GM23338 (cell line): ENCODE results near the gene USH1C. TPM values are rescaled to one million over a fixed set of nuclear protein-coding genes. Genes with fewer than 3 reads are reported as not detected.

ENCODE experiments used
- ATAC-seq: fragments of 200-7000 bp; cut with Tn5 transposase; 3 replicates; pipeline ENCODE4 v1.9.1; 2020
- DNase-seq: peaks from one replicate; pipeline ENCODE4 v3.0.0-alpha.2; 2015; ENCODE audit warnings: low spot score
- H2AFZ ChIP-seq: fragments of 200-600 bp; sonication (generic); 2 replicates; pipeline ENCODE4 v1.8.0; 2016; ENCODE audit warnings: antibody characterized with exemption, mild to moderate bottlenecking, moderate library complexity
- H3F3A ChIP-seq: fragments of 200-600 bp; sonication (generic); replicated peaks from 2 replicates; pipeline ENCODE4 v1.8.0; 2017; ENCODE audit warnings: antibody characterized with exemption, mixed run types, low read depth
- H3K27ac ChIP-seq: fragments of 200-600 bp; sonication (generic); 2 replicates; pipeline ENCODE4 v1.6.1; 2016; ENCODE audit warnings: low read depth
- H3K27me3 ChIP-seq: fragments of 200-600 bp; sonication (generic); 2 replicates; pipeline ENCODE4 v1.8.0; 2016; ENCODE audit warnings: mild to moderate bottlenecking, mixed run types, moderate library complexity; ENCODE audit not compliant: insufficient read depth
- H3K36me3 ChIP-seq: fragments of 200-600 bp; sonication (generic); 2 replicates; pipeline ENCODE4 v1.8.0; 2016; ENCODE audit warnings: mild to moderate bottlenecking; ENCODE audit not compliant: insufficient read depth
- H3K4me1 ChIP-seq: fragments of 200-600 bp; sonication (generic); 2 replicates; pipeline ENCODE4 v1.8.0; 2016; ENCODE audit warnings: mild to moderate bottlenecking, moderate library complexity; ENCODE audit not compliant: insufficient read depth
- H3K4me2 ChIP-seq: fragments of 200-600 bp; sonication (generic); 2 replicates; pipeline ENCODE4 v1.7.1; 2017; ENCODE audit warnings: mixed run types
- H3K4me3 ChIP-seq: fragments of 200-600 bp; sonication (generic); 2 replicates; pipeline ENCODE4 v1.6.1; 2016; ENCODE audit warnings: mixed run types
- H3K79me2 ChIP-seq: fragments of 200-600 bp; sonication (generic); replicated peaks from 2 replicates; pipeline ENCODE4 v1.8.0; 2017; ENCODE audit warnings: mild to moderate bottlenecking; ENCODE audit not compliant: insufficient read depth
- H3K9me2 ChIP-seq: fragments of 200-600 bp; sonication (generic); 2 replicates; pipeline ENCODE4 v1.8.0; 2017; ENCODE audit not compliant: insufficient read depth
- H4K20me1 ChIP-seq: fragments of 200-600 bp; sonication (generic); replicated peaks from 2 replicates; pipeline ENCODE4 v1.8.0; 2017; ENCODE audit warnings: mild to moderate bottlenecking; ENCODE audit not compliant: insufficient read depth
- H3K27ac Mint-ChIP-seq: 2 replicates; pipeline ENCODE4 v1.8.0; 2020; ENCODE audit warnings: inconsistent platforms, mild to moderate bottlenecking, moderate library complexity, mixed read lengths
- H3K27me3 Mint-ChIP-seq: 3 replicates; pipeline ENCODE4 v1.8.0; 2022; ENCODE audit warnings: low read depth, mild to moderate bottlenecking, moderate library complexity, mixed read lengths, inconsistent platforms; ENCODE audit not compliant: insufficient read depth, poor library complexity
- H3K36me3 Mint-ChIP-seq: 3 replicates; pipeline ENCODE4 v1.8.0; 2021; ENCODE audit warnings: low read depth, mild to moderate bottlenecking, inconsistent platforms, moderate library complexity, mixed read lengths
- H3K4me1 Mint-ChIP-seq: 3 replicates; pipeline ENCODE4 v1.8.0; 2020; ENCODE audit warnings: mild to moderate bottlenecking, inconsistent platforms, mixed read lengths
- H3K4me3 Mint-ChIP-seq: 3 replicates; pipeline ENCODE4 v1.8.0; 2021; ENCODE audit warnings: moderate library complexity, mild to moderate bottlenecking, inconsistent platforms, mixed read lengths
- H3K9me3 Mint-ChIP-seq: 3 replicates; pipeline ENCODE4 v1.8.0; 2020; ENCODE audit warnings: moderate library complexity, mild to moderate bottlenecking, inconsistent platforms, mixed read lengths
- CREB1 ChIP-seq: fragments of 250-450 bp; sonication (Bioruptor Pico); IDR thresholded peaks from 2 replicates; pipeline ENCODE4 v1.5.0; 2020; ENCODE audit warnings: low read depth, mild to moderate bottlenecking, moderate library complexity
- EZH2 ChIP-seq: fragments of 200-600 bp; sonication (generic); IDR thresholded peaks from one replicate; pipeline ENCODE4 v1.8.0; 2017; ENCODE audit warnings: antibody characterized with exemption, mild to moderate bottlenecking, low read depth; ENCODE audit not compliant: unreplicated experiment
- EZH2phosphoT487 ChIP-seq: fragments of 200-600 bp; sonication (generic); IDR thresholded peaks from one replicate; pipeline ENCODE4 v1.8.1; 2018; ENCODE audit warnings: antibody characterized with exemption; ENCODE audit not compliant: unreplicated experiment
- JUNB ChIP-seq: IDR thresholded peaks from one replicate; pipeline ENCODE4 v1.6.1; 2016; ENCODE audit warnings: antibody characterized with exemption; ENCODE audit not compliant: unreplicated experiment
- NANOG ChIP-seq: IDR thresholded peaks from 2 replicates; pipeline ENCODE4 v1.6.1; 2016; ENCODE audit warnings: antibody characterized with exemption, borderline replicate concordance
- POLR2AphosphoS5 ChIP-seq: IDR thresholded peaks from 2 replicates; pipeline ENCODE4 v1.6.1; 2016; ENCODE audit warnings: antibody characterized with exemption, low read depth
- REST ChIP-seq: IDR thresholded peaks from one replicate; pipeline ENCODE4 v1.6.1; 2018; ENCODE audit warnings: antibody characterized with exemption; ENCODE audit not compliant: unreplicated experiment
- STAT1 ChIP-seq: IDR thresholded peaks from one replicate; pipeline ENCODE4 v1.6.1; 2016; ENCODE audit warnings: antibody characterized with exemption; ENCODE audit not compliant: unreplicated experiment
- ZNF114 ChIP-seq: fragments of 250-450 bp; sonication (Bioruptor Pico); IDR thresholded peaks from 2 replicates; pipeline ENCODE4 v1.5.0; 2020; ENCODE audit warnings: mild to moderate bottlenecking, moderate library complexity
- ZNF331 ChIP-seq: fragments of 250-450 bp; sonication (Bioruptor Pico); IDR thresholded peaks from 2 replicates; pipeline ENCODE4 v1.5.0; 2020; ENCODE audit warnings: low read depth, mild to moderate bottlenecking, moderate library complexity
- ZNF462 ChIP-seq: fragments of 250-450 bp; sonication (Bioruptor Pico); IDR thresholded peaks from 2 replicates; pipeline ENCODE4 v1.5.0; 2020; ENCODE audit warnings: mild to moderate bottlenecking, moderate library complexity
- polyA plus RNA-seq: library from polyadenylated mRNA; unstranded; fragments of >200 nt; fragmentation: Nextera tagmentation; extraction: Ambion mirVana; gene quantifications from 2 replicates; pipeline ENCODE4 v1.2.1, GENCODE V29; 2016
- total RNA-seq: library from RNA; depleted of rRNA; stranded (reverse); fragments of >200 nt; shearing (Covaris generic); gene quantifications from 2 replicates; pipeline ENCODE4 v1.2.3, GENCODE V29; 2014
- TF ChIP-seq, protein P1 (sequence below), 2 experiments: fragments of 200-600 bp in 1 of 2; sonication (generic) in 1 of 2; conservative IDR thresholded peaks; 2 replicates each; pipeline versions ENCODE4 v1.5.1 to v1.6.1; 2016 to 2017; ENCODE audit warnings: antibody characterized with exemption in 2 of 2, low read depth in 2 of 2, mild to moderate bottlenecking in 2 of 2, moderate library complexity in 1 of 2
- TF ChIP-seq, protein P2 (sequence below): IDR thresholded peaks from 2 replicates; pipeline ENCODE4 v1.6.1; 2016; ENCODE audit warnings: antibody characterized with exemption

Gene USH1C
- total and polyA plus RNA-seq, 2 experiments from 2014 or later = 1.3 to 1.8 TPM

DNA sequence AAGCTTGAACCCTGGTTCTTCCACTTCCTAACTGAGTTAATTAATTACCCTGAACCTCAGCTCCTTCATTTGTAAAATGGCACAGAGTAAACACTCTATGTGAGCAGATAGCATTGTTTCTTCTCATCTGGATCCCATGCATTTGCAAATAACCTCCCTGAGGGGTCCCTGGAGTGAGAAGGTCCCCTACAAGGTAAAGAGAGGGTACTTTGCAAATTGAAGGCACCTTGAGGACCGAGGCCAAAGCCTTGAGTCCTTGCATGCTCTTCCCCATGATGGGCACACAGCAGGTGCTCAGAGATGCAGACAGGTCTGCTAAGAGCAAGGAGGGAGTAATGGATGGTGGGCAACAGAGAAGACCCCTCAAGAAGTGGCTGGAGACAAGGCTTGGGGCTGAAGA is 36.1 kb upstream of the USH1C start:
- no peaks in the 10 kb centered on the region for H3K9me3 Mint-ChIP-seq
- Histone ChIP-seq H3K4me1 (no peaks in the 10 kb centered on the region), H3K36me3 (no peaks in the 10 kb centered on the region), H3K27me3 (no peaks in the 10 kb centered on the region), H3K79me2 (no peaks in the 10 kb centered on the region), H3K4me2 (no peak overlapping the region), H4K20me1 (no peaks in the 10 kb centered on the region), H3K4me3 (no peak overlapping the region), H2AFZ (no peak overlapping the region), H3F3A (no peaks in the 10 kb centered on the region), H3K9me2 (no peaks in the 10 kb centered on the region), H3K27ac (no peak overlapping the region)
- DNase-seq (no peak), ATAC-seq (no peak; the same call in 2 of the 3 replicates)
- no peak overlapping the region for H3K4me3 Mint-ChIP-seq
- no peaks in the 10 kb centered on the region for H3K36me3 Mint-ChIP-seq
- TF ChIP-seq, protein P1, sequence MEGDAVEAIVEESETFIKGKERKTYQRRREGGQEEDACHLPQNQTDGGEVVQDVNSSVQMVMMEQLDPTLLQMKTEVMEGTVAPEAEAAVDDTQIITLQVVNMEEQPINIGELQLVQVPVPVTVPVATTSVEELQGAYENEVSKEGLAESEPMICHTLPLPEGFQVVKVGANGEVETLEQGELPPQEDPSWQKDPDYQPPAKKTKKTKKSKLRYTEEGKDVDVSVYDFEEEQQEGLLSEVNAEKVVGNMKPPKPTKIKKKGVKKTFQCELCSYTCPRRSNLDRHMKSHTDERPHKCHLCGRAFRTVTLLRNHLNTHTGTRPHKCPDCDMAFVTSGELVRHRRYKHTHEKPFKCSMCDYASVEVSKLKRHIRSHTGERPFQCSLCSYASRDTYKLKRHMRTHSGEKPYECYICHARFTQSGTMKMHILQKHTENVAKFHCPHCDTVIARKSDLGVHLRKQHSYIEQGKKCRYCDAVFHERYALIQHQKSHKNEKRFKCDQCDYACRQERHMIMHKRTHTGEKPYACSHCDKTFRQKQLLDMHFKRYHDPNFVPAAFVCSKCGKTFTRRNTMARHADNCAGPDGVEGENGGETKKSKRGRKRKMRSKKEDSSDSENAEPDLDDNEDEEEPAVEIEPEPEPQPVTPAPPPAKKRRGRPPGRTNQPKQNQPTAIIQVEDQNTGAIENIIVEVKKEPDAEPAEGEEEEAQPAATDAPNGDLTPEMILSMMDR (conservative IDR thresholded peaks at IDR 0.05; ENCODE audit: low read depth in 2 of 2) = no peak
- TF ChIP-seq JUNB = no peak
- no peak for TF ChIP-seq EZH2
- no peak for TF ChIP-seq EZH2phosphoT487
- no peak for TF ChIP-seq STAT1
- no peak for TF ChIP-seq REST
- no peak for TF ChIP-seq ZNF331 (CRISPR knock-in tag)
- TF ChIP-seq, protein P2, sequence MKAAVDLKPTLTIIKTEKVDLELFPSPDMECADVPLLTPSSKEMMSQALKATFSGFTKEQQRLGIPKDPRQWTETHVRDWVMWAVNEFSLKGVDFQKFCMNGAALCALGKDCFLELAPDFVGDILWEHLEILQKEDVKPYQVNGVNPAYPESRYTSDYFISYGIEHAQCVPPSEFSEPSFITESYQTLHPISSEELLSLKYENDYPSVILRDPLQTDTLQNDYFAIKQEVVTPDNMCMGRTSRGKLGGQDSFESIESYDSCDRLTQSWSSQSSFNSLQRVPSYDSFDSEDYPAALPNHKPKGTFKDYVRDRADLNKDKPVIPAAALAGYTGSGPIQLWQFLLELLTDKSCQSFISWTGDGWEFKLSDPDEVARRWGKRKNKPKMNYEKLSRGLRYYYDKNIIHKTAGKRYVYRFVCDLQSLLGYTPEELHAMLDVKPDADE = no peak
- no peak for TF ChIP-seq ZNF114 (CRISPR knock-in tag)
- TF ChIP-seq NANOG = no peak
- no peak for TF ChIP-seq POLR2AphosphoS5
- TF ChIP-seq CREB1 (CRISPR knock-in tag) = no peak
- TF ChIP-seq ZNF462 (CRISPR knock-in tag) = no peak
- no peak overlapping the region for H3K27ac Mint-ChIP-seq
- peaks cover under 1% of the 10 kb centered on the region for H3K27me3 Mint-ChIP-seq
- H3K4me1 Mint-ChIP-seq = peaks cover 17% of the 10 kb centered on the region
